ENCODE results near the gene TERT.

Gene TERT

GRCh38 chr5:1209489-1209852, 85.4 kb downstream of the TERT start:
- H3K4me3 ChIP-seq (ENCODE audit: insufficient read depth, low read depth, low read length, poor library complexity, severe bottlenecking) = no peak overlapping the region
- H3K27me3 ChIP-seq (replicated peaks; ENCODE audit: control insufficient read depth, insufficient read depth, low read length, poor library complexity, severe bottlenecking) = no peaks in the 10 kb centered on the region
- DNase-seq = no peak
- H3K4me1 ChIP-seq (ENCODE audit: control insufficient read depth, insufficient read depth, low read length, poor library complexity, severe bottlenecking) = no peaks in the 10 kb centered on the region
- H3K27ac ChIP-seq (ENCODE audit: insufficient read depth, low read length, poor library complexity, severe bottlenecking) = no peak overlapping the region
- H3K36me3 ChIP-seq (ENCODE audit: control insufficient read depth, insufficient read depth, low read length) = no peaks in the 10 kb centered on the region
- H3K9me3 ChIP-seq (ENCODE audit: control insufficient read depth, low read length) = no peaks in the 10 kb centered on the region

GRCh38 chr5:1208743-1209488, 86.0 kb downstream of the TERT start:
- no peaks in the 10 kb centered on the region for H3K4me1 ChIP-seq (ENCODE audit: control insufficient read depth, insufficient read depth, low read length, poor library complexity, severe bottlenecking)
- no peak for DNase-seq
- no peaks in the 10 kb centered on the region for H3K9me3 ChIP-seq (ENCODE audit: control insufficient read depth, low read length)
- no peaks in the 10 kb centered on the region for H3K36me3 ChIP-seq (ENCODE audit: control insufficient read depth, insufficient read depth, low read length)
- H3K27ac ChIP-seq (ENCODE audit: insufficient read depth, low read length, poor library complexity, severe bottlenecking) = no peak overlapping the region
- H3K27me3 ChIP-seq (replicated peaks; ENCODE audit: control insufficient read depth, insufficient read depth, low read length, poor library complexity, severe bottlenecking) = no peaks in the 10 kb centered on the region
- no peak overlapping the region for H3K4me3 ChIP-seq (ENCODE audit: insufficient read depth, low read depth, low read length, poor library complexity, severe bottlenecking)

- Histone ChIP-seq H3K4me1 (ENCODE audit: control insufficient read depth, insufficient read depth, low read length, poor library complexity, severe bottlenecking) (no peaks in the 10 kb centered on the region), H3K9me3 (ENCODE audit: control insufficient read depth, low read length) (no peaks in the 10 kb centered on the region), H3K27me3 (replicated peaks; ENCODE audit: control insufficient read depth, insufficient read depth, low read length, poor library complexity, severe bottlenecking) (no peaks in the 10 kb centered on the region), H3K4me3 (ENCODE audit: insufficient read depth, low read depth, low read length, poor library complexity, severe bottlenecking) (no peak overlapping the region), H3K36me3 (ENCODE audit: control insufficient read depth, insufficient read depth, low read length) (no peaks in the 10 kb centered on the region), H3K27ac (ENCODE audit: insufficient read depth, low read length, poor library complexity, severe bottlenecking) (no peak overlapping the region)
- no peak for DNase-seq
Measured at GRCh38 chr5:1208221-1208742, 86.6 kb downstream of the TERT start.

GRCh38 chr5:1207555-1207954, 87.3 kb downstream of the TERT start:
- no peaks in the 10 kb centered on the region for H3K4me1 ChIP-seq (ENCODE audit: control insufficient read depth, insufficient read depth, low read length, poor library complexity, severe bottlenecking)
- H3K27me3 ChIP-seq (replicated peaks; ENCODE audit: control insufficient read depth, insufficient read depth, low read length, poor library complexity, severe bottlenecking) = no peaks in the 10 kb centered on the region
- no peak overlapping the region for H3K27ac ChIP-seq (ENCODE audit: insufficient read depth, low read length, poor library complexity, severe bottlenecking)
- no peak for DNase-seq
- no peaks in the 10 kb centered on the region for H3K36me3 ChIP-seq (ENCODE audit: control insufficient read depth, insufficient read depth, low read length)
- no peak overlapping the region for H3K4me3 ChIP-seq (ENCODE audit: insufficient read depth, low read depth, low read length, poor library complexity, severe bottlenecking)
- no peaks in the 10 kb centered on the region for H3K9me3 ChIP-seq (ENCODE audit: control insufficient read depth, low read length)

GRCh38 chr5:1206521-1207412, 88.1 kb downstream of the TERT start:
- no peaks in the 10 kb centered on the region for H3K9me3 ChIP-seq (ENCODE audit: control insufficient read depth, low read length)
- H3K4me3 ChIP-seq (ENCODE audit: insufficient read depth, low read depth, low read length, poor library complexity, severe bottlenecking) = no peak overlapping the region
- H3K36me3 ChIP-seq (ENCODE audit: control insufficient read depth, insufficient read depth, low read length) = no peaks in the 10 kb centered on the region
- no peak overlapping the region for H3K27ac ChIP-seq (ENCODE audit: insufficient read depth, low read length, poor library complexity, severe bottlenecking)
- no peaks in the 10 kb centered on the region for H3K4me1 ChIP-seq (ENCODE audit: control insufficient read depth, insufficient read depth, low read length, poor library complexity, severe bottlenecking)
- DNase-seq = no peak
- H3K27me3 ChIP-seq (replicated peaks; ENCODE audit: control insufficient read depth, insufficient read depth, low read length, poor library complexity, severe bottlenecking) = no peaks in the 10 kb centered on the region

GRCh38 chr5:1205255-1206180, 89.3 kb downstream of the TERT start:
- no peaks in the 10 kb centered on the region for H3K36me3 ChIP-seq (ENCODE audit: control insufficient read depth, insufficient read depth, low read length)
- no peak overlapping the region for H3K4me3 ChIP-seq (ENCODE audit: insufficient read depth, low read depth, low read length, poor library complexity, severe bottlenecking)
- H3K27ac ChIP-seq (ENCODE audit: insufficient read depth, low read length, poor library complexity, severe bottlenecking) = no peak overlapping the region
- H3K9me3 ChIP-seq (ENCODE audit: control insufficient read depth, low read length) = no peaks in the 10 kb centered on the region
- H3K4me1 ChIP-seq (ENCODE audit: control insufficient read depth, insufficient read depth, low read length, poor library complexity, severe bottlenecking) = no peaks in the 10 kb centered on the region
- no peak for DNase-seq
- no peaks in the 10 kb centered on the region for H3K27me3 ChIP-seq (replicated peaks; ENCODE audit: control insufficient read depth, insufficient read depth, low read length, poor library complexity, severe bottlenecking)

GRCh38 chr5:1204693-1205242, 90.1 kb downstream of the TERT start:
- H3K36me3 ChIP-seq (ENCODE audit: control insufficient read depth, insufficient read depth, low read length) = no peaks in the 10 kb centered on the region
- no peaks in the 10 kb centered on the region for H3K4me1 ChIP-seq (ENCODE audit: control insufficient read depth, insufficient read depth, low read length, poor library complexity, severe bottlenecking)
- H3K4me3 ChIP-seq (ENCODE audit: insufficient read depth, low read depth, low read length, poor library complexity, severe bottlenecking) = no peak overlapping the region
- H3K27me3 ChIP-seq (replicated peaks; ENCODE audit: control insufficient read depth, insufficient read depth, low read length, poor library complexity, severe bottlenecking) = no peaks in the 10 kb centered on the region
- H3K27ac ChIP-seq (ENCODE audit: insufficient read depth, low read length, poor library complexity, severe bottlenecking) = no peak overlapping the region
- no peak for DNase-seq
- H3K9me3 ChIP-seq (ENCODE audit: control insufficient read depth, low read length) = no peaks in the 10 kb centered on the region

GRCh38 chr5:1203968-1204692, 90.7 kb downstream of the TERT start:
- H3K4me1 ChIP-seq (ENCODE audit: control insufficient read depth, insufficient read depth, low read length, poor library complexity, severe bottlenecking) = no peaks in the 10 kb centered on the region
- H3K27me3 ChIP-seq (replicated peaks; ENCODE audit: control insufficient read depth, insufficient read depth, low read length, poor library complexity, severe bottlenecking) = no peaks in the 10 kb centered on the region
- DNase-seq = no peak

More at GRCh38 chr5:1203968-1204692, 90.7 kb downstream of the TERT start:
- Histone ChIP-seq H3K9me3 (ENCODE audit: control insufficient read depth, low read length) (no peaks in the 10 kb centered on the region), H3K4me3 (ENCODE audit: insufficient read depth, low read depth, low read length, poor library complexity, severe bottlenecking) (no peak overlapping the region), H3K36me3 (ENCODE audit: control insufficient read depth, insufficient read depth, low read length) (no peaks in the 10 kb centered on the region), H3K27ac (ENCODE audit: insufficient read depth, low read length, poor library complexity, severe bottlenecking) (no peak overlapping the region)

Measured in effector memory CD4-positive, alpha-beta T cell (primary cell).